T-helper 22 cell (primary cell): ENCODE measurements around the gene GAD2.

ENCODE experiments used
- DNase-seq: peaks from one replicate; pipeline ENCODE4 v3.0.0-alpha.2; 2020; ENCODE audit warnings: low read depth

GAD2 gene

GRCh38 chr10:26222563-26222962 is 6.0 kb downstream of the GAD2 start:
- DNase-seq, result no peak

- no peak for DNase-seq
These were observed 8.7 kb downstream of the GAD2 start for GRCh38 chr10:26225322-26225721.

- DNase-seq, result no peak
These were observed 11.2 kb downstream of the GAD2 start for GRCh38 chr10:26227786-26228185.

GRCh38 chr10:26232174-26232573 is 15.6 kb downstream of the GAD2 start:
- DNase-seq, result no peak

GRCh38 chr10:26235761-26236160 is 19.2 kb downstream of the GAD2 start:
- DNase-seq, result no peak

GRCh38 chr10:26238378-26238777 is 21.8 kb downstream of the GAD2 start:
- no peak for DNase-seq

- DNase-seq, result no peak
These were observed 26.3 kb downstream of the GAD2 start for GRCh38 chr10:26242706-26243350.

GRCh38 chr10:26243351-26243720 is 26.8 kb downstream of the GAD2 start:
- no peak for DNase-seq

GRCh38 chr10:26249681-26250080 is 33.1 kb downstream of the GAD2 start:
- no peak for DNase-seq

GRCh38 chr10:26251925-26252324 is 35.4 kb downstream of the GAD2 start:
- no peak for DNase-seq

GRCh38 chr10:26254616-26255015 is 38.0 kb downstream of the GAD2 start:
- no peak for DNase-seq

- no peak for DNase-seq
These were observed 42.8 kb downstream of the GAD2 start for GRCh38 chr10:26259341-26259740.

- no peak for DNase-seq
These were observed 53.2 kb downstream of the GAD2 start for GRCh38 chr10:26269754-26270153.

GRCh38 chr10:26274391-26274790 is 57.8 kb downstream of the GAD2 start:
- DNase-seq, result no peak

- no peak for DNase-seq
These were observed 61.7 kb downstream of the GAD2 start for GRCh38 chr10:26278295-26278694.

GRCh38 chr10:26290236-26290635 is 73.7 kb downstream of the GAD2 start:
- no peak for DNase-seq

GRCh38 chr10:26291721-26292480 is 75.3 kb downstream of the GAD2 start:
- no peak for DNase-seq

- DNase-seq, result no peak
These were observed 79.8 kb downstream of the GAD2 start for GRCh38 chr10:26296360-26296759.

- DNase-seq, result no peak
These were observed 83.4 kb downstream of the GAD2 start for GRCh38 chr10:26300001-26300400.

GRCh38 chr10:26303366-26303765 is 86.8 kb downstream of the GAD2 start:
- no peak for DNase-seq

GRCh38 chr10:26310361-26310760 is 93.8 kb downstream of the GAD2 start:
- DNase-seq, result no peak

GRCh38 chr10:26311383-26311940 is 94.9 kb downstream of the GAD2 start:
- DNase-seq, result no peak

GRCh38 chr10:26314265-26315013 is 97.9 kb downstream of the GAD2 start:
- no peak for DNase-seq
